GM19099 (cell line): ENCODE data around the gene ZFYVE26.
"Not testable (repeated sequence)": the region's sequence is repeated elsewhere in the genome, so short reads cannot be mapped to it uniquely, and the experiment has no call there.

Experiments
- POLR2A ChIP-seq: IDR thresholded peaks from 3 replicates; pipeline ENCODE4 v1.6.1; 2011; ENCODE audit warnings: low read depth; ENCODE audit not compliant: insufficient read length; ENCODE audit errors: extremely low read depth

Gene ZFYVE26

GRCh38 chr14:67703997-67704396 lies 112.4 kb downstream of the ZFYVE26 start:
- no peak for TF ChIP-seq POLR2A

- not testable (repeated sequence) for TF ChIP-seq POLR2A
Observed at GRCh38 chr14:67701492-67701891, 114.9 kb downstream of the ZFYVE26 start, which contains the start of gene RDH12. RDH12 (plus strand) TSS chr14:67701886; CDS start chr14:67722643, 20,757 bp downstream.

GRCh38 chr14:67698179-67698578 lies 118.2 kb downstream of the ZFYVE26 start:
- no peak for TF ChIP-seq POLR2A

GRCh38 chr14:67697006-67697405 lies 119.4 kb downstream of the ZFYVE26 start:
- TF ChIP-seq POLR2A, result no peak
